HepG2 (cell line): ENCODE data around the gene CD7. TPM values are rescaled to one million over a fixed set of nuclear protein-coding genes. Genes with fewer than 3 reads are reported as not detected.

Source experiments
- ASH2L ChIP-seq: fragments of 300-600, 200-600 bp; sonication (generic); IDR thresholded peaks from 2 replicates; pipeline ENCODE4 v1.7.0; 2017; ENCODE audit warnings: low read depth, mild to moderate bottlenecking, moderate library complexity, mixed read lengths, low read length; ENCODE audit not compliant: insufficient read length
- GLI4 ChIP-seq: sonication (generic); formaldehyde crosslinking; IDR thresholded peaks from 2 replicates; pipeline ENCODE4 v1.5.1; 2020; ENCODE audit warnings: missing genetic modification reagents, mild to moderate bottlenecking, moderate library complexity, borderline replicate concordance
- GTF2F1 ChIP-seq: fragments of 150-350 bp; IDR thresholded peaks from 2 replicates; pipeline ENCODE4 v1.6.1; 2014; ENCODE audit warnings: low read length
- HCFC1 ChIP-seq: fragments of 150-350 bp; IDR thresholded peaks from 2 replicates; pipeline ENCODE4 v1.6.1; 2014; ENCODE audit warnings: low read depth, low read length
- HNF4A ChIP-seq: sonication (generic); formaldehyde crosslinking; IDR thresholded peaks from 2 replicates; pipeline ENCODE4 v1.4.0; 2020; ENCODE audit warnings: missing genetic modification reagents
- HOXA5 ChIP-seq: sonication (generic); formaldehyde crosslinking; IDR thresholded peaks from 2 replicates; pipeline ENCODE4 v1.4.0; 2020; ENCODE audit warnings: missing genetic modification reagents
- MIER2 ChIP-seq: IDR thresholded peaks from 2 replicates; pipeline ENCODE4 v1.6.1; 2016; ENCODE audit warnings: missing biosample characterization, missing genetic modification reagents
- MIER3 ChIP-seq: IDR thresholded peaks from 2 replicates; pipeline ENCODE4 v1.6.1; 2016; ENCODE audit warnings: missing compliant biosample characterization, borderline replicate concordance
- SALL1 ChIP-seq: sonication (generic); formaldehyde crosslinking; IDR thresholded peaks from 2 replicates; pipeline ENCODE4 v1.8.0; 2022; ENCODE audit warnings: mild to moderate bottlenecking, missing genetic modification reagents
- SNAPC4 ChIP-seq: sonication (generic); formaldehyde crosslinking; IDR thresholded peaks from 2 replicates; pipeline ENCODE4 v1.4.0; 2020; ENCODE audit warnings: mild to moderate bottlenecking, missing genetic modification reagents
- TP53 ChIP-seq: sonication (generic); formaldehyde crosslinking; conservative IDR thresholded peaks from 2 replicates; pipeline ENCODE4 v1.4.0; 2020; ENCODE audit warnings: missing genetic modification reagents
- ZHX2 ChIP-seq, 2 experiments: sonication (generic) in 1 of 2; formaldehyde crosslinking in 1 of 2; IDR thresholded peaks; 2 replicates each; pipeline versions ENCODE4 v1.6.1 to v1.9.0; 2014 to 2022; ENCODE audit warnings: antibody characterized with exemption in 1 of 2, borderline replicate concordance in 1 of 2, inconsistent platforms in 1 of 2, low read depth in 1 of 2, missing genetic modification reagents in 1 of 2
- ZNF121 ChIP-seq: sonication (generic); formaldehyde crosslinking; IDR thresholded peaks from 2 replicates; pipeline ENCODE4 v1.5.0; 2020; ENCODE audit warnings: mild to moderate bottlenecking, missing genetic modification reagents
- ZNF260 ChIP-seq: sonication (generic); formaldehyde crosslinking; IDR thresholded peaks from 2 replicates; pipeline ENCODE4 v1.4.0; 2020; ENCODE audit warnings: missing genetic modification reagents, low read depth, mild to moderate bottlenecking, borderline replicate concordance
- ZNF710 ChIP-seq: sonication (generic); formaldehyde crosslinking; IDR thresholded peaks from 2 replicates; pipeline ENCODE4 v1.5.0; 2020; ENCODE audit warnings: mild to moderate bottlenecking, missing genetic modification reagents, borderline replicate concordance
- polyA plus RNA-seq, 8 experiments: library from polyadenylated mRNA; depleted of rRNA in 3 of 8; stranded (reverse) in 7 of 8; unstranded in 1 of 8; fragments of >200 nt; fragmentation: Illumina TruSeq in 4 of 8; extraction: Trizol in 4 of 8; gene quantifications; 2 replicates each; pipeline versions ENCODE4 v1.2.1 to v1.2.3, GENCODE V29; 2011 to 2016; ENCODE audit warnings: low read depth in 4 of 8, missing spikeins in 1 of 8, mixed read lengths in 1 of 8; ENCODE audit not compliant: insufficient read depth in 1 of 8
- total RNA-seq, 5 experiments: library from RNA; depleted of rRNA; stranded (reverse); fragments of >200 nt; fragmentation: Illumina TruSeq; extraction: Trizol; gene quantifications; 2 replicates each; pipeline ENCODE4 v1.2.3, GENCODE V29; 2016; ENCODE audit warnings: low read depth in 1 of 5

Gene CD7
- total and polyA plus RNA-seq, 2 of the 13 experiments (the other 11 are each of a cell fraction or from before 2014, with no cell fraction given) = 67.6 to 76.4 TPM

- TF ChIP-seq ZHX2 (IDR thresholded peaks at IDR 0.05; ENCODE audit: low read depth) (0 out of 2 replicates have a peak, but pooled peaks have one; percentile 18), ZHX2 (CRISPR knock-in tag; IDR thresholded peaks at IDR 0.05; ENCODE audit: borderline replicate concordance) (no peak), ZNF121 (CRISPR knock-in tag) (no peak), ZNF710 (CRISPR knock-in tag) (no peak), TP53 (CRISPR knock-in tag) (no peak), SNAPC4 (no peak), ASH2L (no peak), HOXA5 (no peak), MIER3 (CRISPR knock-in tag) (no peak), ZNF260 (CRISPR knock-in tag) (no peak), GTF2F1 (no peak), HNF4A (CRISPR knock-in tag) (no peak; the same call in 1 of the 2 replicates), HCFC1 (no peak), SALL1 (CRISPR knock-in tag) (peak; percentile 14; the same call in 1 of the 2 replicates), MIER2 (CRISPR knock-in tag) (0 out of 2 replicates have a peak, but pooled peaks have one; percentile 7), GLI4 (no peak)
These were observed 18.6 kb downstream of the CD7 start (continued) for GRCh38 chr17:82298538-82299421.
